HCT116 (cell line): ENCODE results near the gene UCHL5. TPM values are rescaled to one million over a fixed set of nuclear protein-coding genes. Genes with fewer than 3 reads are reported as not detected.

Experiments used
- ATAC-seq: fragments of 200-7000 bp; cut with Tn5 transposase; 2 replicates; pipeline ENCODE4 v1.9.1; 2020; ENCODE audit warnings: mild to moderate bottlenecking, moderate library complexity
- BruUV-seq: library from RNA; stranded (reverse); fragments of 400-500 nt; replicated peaks from 2 replicates; lab custom pipeline; 2021; lab: Mats Ljungman, UMichigan
- CTCF ChIA-PET: fragments of 300-600 bp; sonication (Branson Sonifier 250); formaldehyde crosslinking; loops from one replicate; lab custom pipeline; 2021; ENCODE audit warnings: antibody characterized with exemption; lab: Charles Lee
- POLR2A ChIA-PET: fragments of 300-600, 350-600 bp; sonication (Branson Sonifier 250); formaldehyde crosslinking; loops from one replicate; lab custom pipeline; 2021; ENCODE audit warnings: antibody characterized with exemption; lab: Charles Lee
- RAD21 ChIA-PET, 2 experiments: fragments of 300-600 bp; sonication (Branson Sonifier 250); formaldehyde crosslinking; loops; one replicate each; lab custom pipeline; 2023; ENCODE audit warnings: low total read pairs in 2 of 2; ENCODE audit not compliant: uncharacterized antibody in 2 of 2, unreplicated experiment in 2 of 2, low non-redundant PET in 1 of 2; lab: Charles Lee
- DNase-seq: peaks from one replicate; pipeline ENCODE4 v3.0.0-alpha.2; 2010; ENCODE audit warnings: low read depth, low spot score
- H2AFZ ChIP-seq: fragments of 200-600 bp; shearing (Covaris generic), sonication (generic); 2 replicates; pipeline ENCODE4 v1.6.1; 2017; ENCODE audit warnings: low read depth, mixed run types, mixed read lengths, antibody characterized with exemption, low read length; ENCODE audit not compliant: poor library complexity, severe bottlenecking
- H3K27ac ChIP-seq: 2 replicates; pipeline ENCODE4 v1.5.1; 2012; ENCODE audit warnings: low read depth, low read length
- H3K27me3 ChIP-seq: fragments of 200-600 bp; sonication (generic); 2 replicates; pipeline ENCODE4 v1.6.1; 2016; ENCODE audit warnings: mixed run types, low read length, mixed read lengths; ENCODE audit not compliant: insufficient read depth
- H3K36me3 ChIP-seq, 2 experiments: fragments of 200-500 bp in 1 of 2; fragments of 200-600 bp in 1 of 2; sonication (Bioruptor generic) in 1 of 2; sonication (generic) in 1 of 2; 2 replicates each; pipeline versions ENCODE4 v1.5.1 to v1.6.1; 2014 to 2016; ENCODE audit warnings: low read length in 2 of 2, inconsistent platforms in 1 of 2, mixed read lengths in 1 of 2, mixed run types in 1 of 2; ENCODE audit not compliant: insufficient read depth in 2 of 2, control insufficient read depth in 1 of 2
- H3K4me1 ChIP-seq, 2 experiments: fragments of 200-600 bp in 1 of 2; sonication (generic) in 1 of 2; 2 replicates each; pipeline versions ENCODE4 v1.5.1 to v1.6.1; 2012 to 2017; ENCODE audit warnings: low read length in 2 of 2, inconsistent platforms in 1 of 2, mild to moderate bottlenecking in 1 of 2, mixed read lengths in 1 of 2, mixed run types in 1 of 2, moderate library complexity in 1 of 2; ENCODE audit not compliant: insufficient read depth in 2 of 2, control insufficient read depth in 1 of 2
- H3K4me2 ChIP-seq: fragments of 200-600 bp; sonication (generic); 2 replicates; pipeline ENCODE4 v1.6.1; 2017; ENCODE audit warnings: mixed run types, low read length, mixed read lengths
- H3K4me3 ChIP-seq, 2 experiments: fragments of 200-600 bp in 1 of 2; sonication (generic) in 1 of 2; replicated peaks in 1 of 2; 2 replicates each; pipeline ENCODE4 v1.5.1; 2011 to 2016; ENCODE audit warnings: low read length in 2 of 2, control low read depth in 1 of 2, low read depth in 1 of 2, mild to moderate bottlenecking in 1 of 2, mixed read lengths in 1 of 2, mixed run types in 1 of 2
- H3K79me2 ChIP-seq: fragments of 200-600 bp; sonication (generic); 2 replicates; pipeline ENCODE4 v1.6.1; 2017; ENCODE audit warnings: mild to moderate bottlenecking, mixed run types, low read length, moderate library complexity, mixed read lengths; ENCODE audit not compliant: insufficient read depth
- H3K9ac ChIP-seq: fragments of 200-600 bp; sonication (generic); 2 replicates; pipeline ENCODE4 v1.6.1; 2016; ENCODE audit warnings: low read length, mixed read lengths
- H3K9me2 ChIP-seq: fragments of 200-600 bp; sonication (generic), shearing (Covaris generic); 2 replicates; pipeline ENCODE4 v1.6.1; 2017; ENCODE audit warnings: mixed run types, mild to moderate bottlenecking, moderate library complexity; ENCODE audit not compliant: insufficient read depth
- H3K9me3 ChIP-seq, 2 experiments: fragments of 200-500 bp in 1 of 2; fragments of 200-600 bp in 1 of 2; sonication (Bioruptor generic) in 1 of 2; sonication (generic) in 1 of 2; 2 replicates each; pipeline ENCODE4 v1.6.1; 2014 to 2017; ENCODE audit warnings: low read length in 2 of 2, mixed read lengths in 2 of 2, inconsistent platforms in 1 of 2, low read depth in 1 of 2, mild to moderate bottlenecking in 1 of 2, mixed run types in 1 of 2, moderate library complexity in 1 of 2; ENCODE audit not compliant: control insufficient read depth in 1 of 2, insufficient read depth in 1 of 2
- H4K20me1 ChIP-seq: fragments of 200-600 bp; sonication (generic), shearing (Covaris generic); 2 replicates; pipeline ENCODE4 v1.6.1; 2017; ENCODE audit warnings: mixed run types, mild to moderate bottlenecking, moderate library complexity; ENCODE audit not compliant: insufficient read depth
- EGR1 ChIP-seq: IDR thresholded peaks from 2 replicates; pipeline ENCODE4 v1.6.1; 2012; ENCODE audit warnings: low read depth
- ELF1 ChIP-seq: IDR thresholded peaks from 2 replicates; pipeline ENCODE4 v1.6.1; 2012; ENCODE audit warnings: low read depth, borderline replicate concordance
- EZH2 ChIP-seq: fragments of 200-600 bp; sonication (generic); IDR thresholded peaks from 2 replicates; pipeline ENCODE4 v1.6.1; 2017; ENCODE audit warnings: antibody characterized with exemption, mixed run types
- EZH2phosphoT487 ChIP-seq: fragments of 200-600 bp; IDR thresholded peaks from 2 replicates; pipeline ENCODE4 v1.6.1; 2018; ENCODE audit warnings: antibody characterized with exemption, borderline replicate concordance
- FOSL1 ChIP-seq: IDR thresholded peaks from 2 replicates; pipeline ENCODE4 v1.6.1; 2012; ENCODE audit warnings: low read depth
- RAD21 ChIP-seq: IDR thresholded peaks from 2 replicates; pipeline ENCODE4 v1.6.1; 2012; ENCODE audit warnings: low read depth, mild to moderate bottlenecking
- YY1 ChIP-seq: IDR thresholded peaks from 2 replicates; pipeline ENCODE4 v1.6.1; 2011; ENCODE audit warnings: low read length, low read depth, moderate library complexity, mild to moderate bottlenecking; ENCODE audit not compliant: insufficient replicate concordance; ENCODE audit errors: extremely low read depth
- intact Hi-C: fragments of 100-400 bp; cut with micrococcal nuclease; formaldehyde crosslinking; loops from 2 replicates; pipeline ENCODE4 v1.10.0; 2022
- total RNA-seq: library from RNA; stranded (reverse); gene quantifications from one replicate; pipeline ENCODE4 v1.2.1, GENCODE V29; 2021; ENCODE audit not compliant: unreplicated experiment
- TF ChIP-seq, protein P1 (sequence below), 3 experiments: fragments of 200-600 bp in 1 of 3; sonication (generic) in 1 of 3; IDR thresholded peaks in 2 of 3; conservative IDR thresholded peaks in 1 of 3; 2 replicates each; pipeline ENCODE4 v1.5.1; 2012 to 2017; ENCODE audit warnings: low read depth in 2 of 3, low read length in 2 of 3, antibody characterized with exemption in 1 of 3, borderline replicate concordance in 1 of 3, control low read depth in 1 of 3, mild to moderate bottlenecking in 1 of 3, mixed read lengths in 1 of 3, mixed run types in 1 of 3, moderate library complexity in 1 of 3; ENCODE audit not compliant: insufficient read depth in 1 of 3
- TF ChIP-seq, protein P2 (sequence below): IDR thresholded peaks from 2 replicates; pipeline ENCODE4 v1.6.1; 2012; ENCODE audit warnings: low read depth

The UCHL5 gene
- total RNA-seq, 1 experiment from 2014 or later = 75.8 TPM

DNA sequence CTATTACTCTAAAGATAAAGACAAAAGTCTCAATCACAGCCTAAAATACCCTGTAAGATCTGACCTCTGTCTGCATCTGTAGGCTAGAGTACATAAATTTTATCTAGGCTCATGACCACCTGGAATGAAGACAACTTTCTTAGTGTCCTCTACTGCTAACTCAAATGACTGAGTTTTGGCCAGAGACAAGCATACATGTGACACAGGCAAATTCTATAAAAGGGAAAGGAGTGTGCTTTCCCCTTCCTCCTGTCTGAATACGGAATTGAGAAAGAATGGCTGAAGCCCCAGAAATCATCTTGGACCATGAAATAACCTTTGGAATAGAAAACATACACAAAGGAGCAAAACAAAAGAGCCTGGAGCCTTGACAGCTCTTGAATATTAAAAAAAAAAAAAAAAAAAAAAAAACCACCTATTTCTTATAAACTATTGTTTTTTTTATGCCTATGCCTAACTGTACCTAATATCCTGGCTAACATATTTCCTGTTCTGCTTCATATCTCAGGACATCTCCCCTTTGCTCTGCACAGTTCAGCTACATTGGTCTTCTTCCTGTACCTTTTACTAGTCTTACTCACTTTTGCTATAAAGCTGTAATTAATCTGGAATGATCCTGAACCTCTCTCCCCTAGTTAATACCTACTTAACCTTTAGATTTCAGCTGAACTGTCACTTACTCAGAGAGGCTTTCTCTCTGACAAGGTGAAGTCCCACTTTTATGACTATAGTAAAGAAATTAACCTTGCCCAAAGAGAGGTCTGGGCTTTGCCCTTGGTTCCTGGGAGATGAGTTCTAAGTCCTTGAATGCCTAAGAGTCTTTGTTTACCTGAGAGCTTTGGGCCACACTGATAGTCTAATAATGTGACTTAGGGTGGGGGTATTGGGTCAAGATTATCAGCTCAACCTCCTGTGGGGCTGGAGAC is 16.1 kb downstream of the UCHL5 start:
- Histone ChIP-seq H3K27ac (no peak overlapping the region), H3K79me2 (peaks cover 76% of the 10 kb centered on the region), H3K27me3 (no peaks in the 10 kb centered on the region), H4K20me1 (peaks cover 7% of the 10 kb centered on the region; the same call in 1 of the 2 replicates), H3K36me3 (peaks cover 13 to 33% of the 10 kb centered on the region in 2 experiments; a peak in 3 of 4 replicates), H2AFZ (no peak overlapping the region), H3K9me2 (no peaks in the 10 kb centered on the region), H3K4me1 (no peaks in the 10 kb centered on the region), H3K4me3 (no peak overlapping the region), H3K9me3 (no peaks in the 10 kb centered on the region), H3K4me2 (no peak overlapping the region)
- RAD21 ChIA-PET = no interaction called here
- POLR2A ChIA-PET = no interaction called here
- no peak for DNase-seq
- no TSS peak for BruUV-seq
- ATAC-seq = no peak
- TF ChIP-seq EGR1 (no peak), EZH2 (no peak), FOSL1 (no peak), RAD21 (no peak), ELF1 (no peak), YY1 (no peak), EZH2phosphoT487 (no peak)
- TF ChIP-seq, protein P1, sequence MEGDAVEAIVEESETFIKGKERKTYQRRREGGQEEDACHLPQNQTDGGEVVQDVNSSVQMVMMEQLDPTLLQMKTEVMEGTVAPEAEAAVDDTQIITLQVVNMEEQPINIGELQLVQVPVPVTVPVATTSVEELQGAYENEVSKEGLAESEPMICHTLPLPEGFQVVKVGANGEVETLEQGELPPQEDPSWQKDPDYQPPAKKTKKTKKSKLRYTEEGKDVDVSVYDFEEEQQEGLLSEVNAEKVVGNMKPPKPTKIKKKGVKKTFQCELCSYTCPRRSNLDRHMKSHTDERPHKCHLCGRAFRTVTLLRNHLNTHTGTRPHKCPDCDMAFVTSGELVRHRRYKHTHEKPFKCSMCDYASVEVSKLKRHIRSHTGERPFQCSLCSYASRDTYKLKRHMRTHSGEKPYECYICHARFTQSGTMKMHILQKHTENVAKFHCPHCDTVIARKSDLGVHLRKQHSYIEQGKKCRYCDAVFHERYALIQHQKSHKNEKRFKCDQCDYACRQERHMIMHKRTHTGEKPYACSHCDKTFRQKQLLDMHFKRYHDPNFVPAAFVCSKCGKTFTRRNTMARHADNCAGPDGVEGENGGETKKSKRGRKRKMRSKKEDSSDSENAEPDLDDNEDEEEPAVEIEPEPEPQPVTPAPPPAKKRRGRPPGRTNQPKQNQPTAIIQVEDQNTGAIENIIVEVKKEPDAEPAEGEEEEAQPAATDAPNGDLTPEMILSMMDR (IDR thresholded peaks at IDR 0.05 in 2 of 3, conservative IDR thresholded peaks at IDR 0.05 in 1 of 3; ENCODE audit: borderline replicate concordance in 1 of 3, insufficient read depth in 1 of 3, low read depth in 2 of 3, low read length in 2 of 3) = no peak
- TF ChIP-seq, protein P2, sequence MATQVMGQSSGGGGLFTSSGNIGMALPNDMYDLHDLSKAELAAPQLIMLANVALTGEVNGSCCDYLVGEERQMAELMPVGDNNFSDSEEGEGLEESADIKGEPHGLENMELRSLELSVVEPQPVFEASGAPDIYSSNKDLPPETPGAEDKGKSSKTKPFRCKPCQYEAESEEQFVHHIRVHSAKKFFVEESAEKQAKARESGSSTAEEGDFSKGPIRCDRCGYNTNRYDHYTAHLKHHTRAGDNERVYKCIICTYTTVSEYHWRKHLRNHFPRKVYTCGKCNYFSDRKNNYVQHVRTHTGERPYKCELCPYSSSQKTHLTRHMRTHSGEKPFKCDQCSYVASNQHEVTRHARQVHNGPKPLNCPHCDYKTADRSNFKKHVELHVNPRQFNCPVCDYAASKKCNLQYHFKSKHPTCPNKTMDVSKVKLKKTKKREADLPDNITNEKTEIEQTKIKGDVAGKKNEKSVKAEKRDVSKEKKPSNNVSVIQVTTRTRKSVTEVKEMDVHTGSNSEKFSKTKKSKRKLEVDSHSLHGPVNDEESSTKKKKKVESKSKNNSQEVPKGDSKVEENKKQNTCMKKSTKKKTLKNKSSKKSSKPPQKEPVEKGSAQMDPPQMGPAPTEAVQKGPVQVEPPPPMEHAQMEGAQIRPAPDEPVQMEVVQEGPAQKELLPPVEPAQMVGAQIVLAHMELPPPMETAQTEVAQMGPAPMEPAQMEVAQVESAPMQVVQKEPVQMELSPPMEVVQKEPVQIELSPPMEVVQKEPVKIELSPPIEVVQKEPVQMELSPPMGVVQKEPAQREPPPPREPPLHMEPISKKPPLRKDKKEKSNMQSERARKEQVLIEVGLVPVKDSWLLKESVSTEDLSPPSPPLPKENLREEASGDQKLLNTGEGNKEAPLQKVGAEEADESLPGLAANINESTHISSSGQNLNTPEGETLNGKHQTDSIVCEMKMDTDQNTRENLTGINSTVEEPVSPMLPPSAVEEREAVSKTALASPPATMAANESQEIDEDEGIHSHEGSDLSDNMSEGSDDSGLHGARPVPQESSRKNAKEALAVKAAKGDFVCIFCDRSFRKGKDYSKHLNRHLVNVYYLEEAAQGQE = no peak
- TF ChIP-seq, all 23 proteins: peak for 0
- CTCF ChIA-PET = no interaction called here
- intact Hi-C loops = no loop called here
- H3K9ac ChIP-seq = no peak overlapping the region
